ENCODE data around the gene ELL2. TPM values are rescaled to one million over a fixed set of nuclear protein-coding genes. Genes with fewer than 3 reads are reported as not detected.

Gene ELL2
- total RNA-seq, 1 donor from 2014 or later = 14.2 TPM

DNA sequence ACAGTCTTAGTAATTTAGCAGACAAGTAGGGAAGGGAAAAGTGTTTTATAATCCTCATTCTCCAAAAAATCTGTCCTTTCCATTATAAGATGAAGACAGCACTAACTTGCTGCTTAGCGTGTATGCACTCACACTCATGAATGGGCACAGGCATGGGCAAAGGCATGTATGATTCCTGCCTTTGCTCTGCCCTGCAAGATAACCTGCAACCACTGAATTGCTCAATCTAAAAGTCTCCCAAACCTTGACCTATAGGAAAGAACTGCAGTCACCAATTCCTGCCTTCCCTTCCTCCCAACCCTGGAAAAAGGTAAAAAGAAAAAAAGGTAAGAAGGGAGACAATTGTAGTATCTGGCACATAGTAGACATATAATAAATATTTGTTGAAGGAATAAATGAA, 40.8 kb downstream of the ELL2 start:
- TF ChIP-seq EZH2phosphoT487 (IDR thresholded peaks at IDR 0.05) = no peak
- TF ChIP-seq EZH2 (IDR thresholded peaks at IDR 0.05) = no peak
- TF ChIP-seq CTCF (IDR thresholded peaks at IDR 0.05) = no peak
- H3F3A ChIP-seq (ENCODE audit: low read depth) = no peaks in the 10 kb centered on the region
- H2AFZ ChIP-seq (replicated peaks) = no peak overlapping the region
- H3K4me2 ChIP-seq = no peak overlapping the region
- Mint-ChIP-seq H3K4me3 (no peak overlapping the region), H3K4me1 (peaks cover 32% of the 10 kb centered on the region), H3K9me3 (no peaks in the 10 kb centered on the region), H3K27me3 (ENCODE audit: insufficient read depth, low read depth) (peaks cover 6% of the 10 kb centered on the region), H3K27ac (no peak overlapping the region), H3K36me3 (peaks cover 2% of the 10 kb centered on the region)
- no peaks in the 10 kb centered on the region for H3K79me2 ChIP-seq (ENCODE audit: low read depth)
- H3K36me3 ChIP-seq = no peaks in the 10 kb centered on the region
- H4K20me1 ChIP-seq (ENCODE audit: low read depth) = no peaks in the 10 kb centered on the region
- no peak for DNase-seq (ENCODE audit: low spot score)
- H3K27me3 ChIP-seq = no peaks in the 10 kb centered on the region
- H3K9me3 ChIP-seq (ENCODE audit: low read depth) = no peaks in the 10 kb centered on the region
- H3K9ac ChIP-seq = no peak overlapping the region
- H3K27ac ChIP-seq = no peak overlapping the region
- no peak overlapping the region for H3K4me3 ChIP-seq
- H3K4me1 ChIP-seq = peaks cover 29% of the 10 kb centered on the region

GRCh38 chr5:95919658-95920057, 42.0 kb downstream of the ELL2 start:
- no peaks in the 10 kb centered on the region for H4K20me1 ChIP-seq (ENCODE audit: low read depth)
- Mint-ChIP-seq H3K4me3 (no peak overlapping the region), H3K27ac (no peak overlapping the region)

DNA sequence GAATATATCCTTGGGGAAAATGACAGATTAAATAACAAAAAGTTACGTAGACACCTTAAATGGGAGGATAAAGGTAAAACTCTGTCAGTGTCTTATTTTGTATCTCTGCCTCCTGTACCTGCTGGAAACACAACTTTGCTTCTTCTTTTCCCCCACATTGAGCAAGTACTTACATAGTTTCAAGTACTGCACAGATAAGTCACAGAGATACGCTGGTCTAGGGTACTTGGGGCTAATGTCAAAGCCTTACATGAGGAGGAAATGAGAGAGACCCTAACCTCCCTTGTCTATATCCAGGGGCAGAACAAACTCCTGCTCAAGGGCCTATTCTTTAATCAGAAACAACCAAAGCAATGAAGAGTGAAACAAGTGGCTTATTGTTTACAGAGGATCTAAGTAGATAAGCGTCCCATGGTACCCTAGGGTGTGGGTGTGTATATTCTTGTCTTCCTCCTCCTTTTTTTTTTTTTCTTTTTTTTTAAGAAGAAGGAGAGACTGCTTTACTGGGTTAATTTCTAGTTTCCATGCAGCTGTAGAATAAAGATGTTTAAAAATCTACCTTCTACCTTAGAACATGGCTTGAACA, 43.1 kb downstream of the ELL2 start:
- no peaks in the 10 kb centered on the region for H3K79me2 ChIP-seq (ENCODE audit: low read depth)
- Mint-ChIP-seq H3K27me3 (ENCODE audit: insufficient read depth, low read depth) (peaks cover 6% of the 10 kb centered on the region), H3K36me3 (peaks cover 2% of the 10 kb centered on the region), H3K4me3 (no peak overlapping the region), H3K27ac (peak overlapping the region; percentile 87), H3K9me3 (no peaks in the 10 kb centered on the region), H3K4me1 (peaks cover 30% of the 10 kb centered on the region)
- H3K4me3 ChIP-seq = no peak overlapping the region
- H3K4me1 ChIP-seq = peaks cover 29% of the 10 kb centered on the region
- no peaks in the 10 kb centered on the region for H3K9me3 ChIP-seq (ENCODE audit: low read depth)
- no peak overlapping the region for H3K9ac ChIP-seq
- TF ChIP-seq CTCF (IDR thresholded peaks at IDR 0.05) = no peak
- TF ChIP-seq EZH2 (IDR thresholded peaks at IDR 0.05) = no peak
- TF ChIP-seq EZH2phosphoT487 (IDR thresholded peaks at IDR 0.05) = no peak
- H3K36me3 ChIP-seq = no peaks in the 10 kb centered on the region
- H3K4me2 ChIP-seq = no peak overlapping the region
- H3K27ac ChIP-seq = no peak overlapping the region
- no peak overlapping the region for H2AFZ ChIP-seq (replicated peaks)
- no peaks in the 10 kb centered on the region for H3F3A ChIP-seq (ENCODE audit: low read depth)
- H4K20me1 ChIP-seq (ENCODE audit: low read depth) = no peaks in the 10 kb centered on the region
- DNase-seq (ENCODE audit: low spot score) = peak; percentile 7
- no peaks in the 10 kb centered on the region for H3K27me3 ChIP-seq

More at GRCh38 chr5:95919658-95920057, 42.0 kb downstream of the ELL2 start:
- Mint-ChIP-seq H3K9me3 (no peaks in the 10 kb centered on the region), H3K36me3 (peaks cover 2% of the 10 kb centered on the region), H3K4me1 (peaks cover 33% of the 10 kb centered on the region), H3K27me3 (ENCODE audit: insufficient read depth, low read depth) (peaks cover 6% of the 10 kb centered on the region)
- no peak for DNase-seq (ENCODE audit: low spot score)
- H3K27me3 ChIP-seq = no peaks in the 10 kb centered on the region
- no peaks in the 10 kb centered on the region for H3K36me3 ChIP-seq
- H2AFZ ChIP-seq (replicated peaks) = no peak overlapping the region
- H3K79me2 ChIP-seq (ENCODE audit: low read depth) = no peaks in the 10 kb centered on the region
- H3K4me2 ChIP-seq = no peak overlapping the region
- H3K27ac ChIP-seq = no peak overlapping the region
- H3F3A ChIP-seq (ENCODE audit: low read depth) = no peaks in the 10 kb centered on the region
- peaks cover 29% of the 10 kb centered on the region for H3K4me1 ChIP-seq
- H3K9ac ChIP-seq = no peak overlapping the region
- no peaks in the 10 kb centered on the region for H3K9me3 ChIP-seq (ENCODE audit: low read depth)
- no peak for TF ChIP-seq EZH2 (IDR thresholded peaks at IDR 0.05)
- no peak for TF ChIP-seq EZH2phosphoT487 (IDR thresholded peaks at IDR 0.05)
- no peak overlapping the region for H3K4me3 ChIP-seq

DNA sequence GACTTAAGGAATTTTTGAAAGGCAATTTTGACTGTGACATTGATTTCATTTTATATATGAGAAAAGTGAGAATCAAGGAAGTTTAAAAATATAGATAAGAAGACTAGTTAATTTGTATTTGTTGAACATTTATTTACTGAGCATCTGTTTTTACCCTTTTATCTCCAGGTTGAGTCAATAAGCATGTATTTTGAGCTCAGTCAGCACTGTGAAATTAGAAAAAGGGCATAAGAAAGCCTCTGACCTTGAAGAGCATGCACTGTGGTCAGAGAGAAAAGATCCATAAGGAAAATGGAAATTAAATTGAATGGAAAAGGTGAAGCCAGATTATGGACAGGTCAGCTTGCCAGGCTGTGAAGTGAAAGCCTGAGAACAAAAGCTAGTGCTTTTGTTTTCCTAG, 44.4 kb downstream of the ELL2 start:
- H3K9me3 ChIP-seq (ENCODE audit: low read depth) = no peaks in the 10 kb centered on the region
- H3K36me3 ChIP-seq = no peaks in the 10 kb centered on the region
- peaks cover 8% of the 10 kb centered on the region for H3F3A ChIP-seq (ENCODE audit: low read depth)
- TF ChIP-seq CTCF (IDR thresholded peaks at IDR 0.05) (no peak), EZH2 (IDR thresholded peaks at IDR 0.05) (no peak), EZH2phosphoT487 (IDR thresholded peaks at IDR 0.05) (no peak)
- H4K20me1 ChIP-seq (ENCODE audit: low read depth) = no peaks in the 10 kb centered on the region
- peaks cover 2% of the 10 kb centered on the region for H3K27me3 Mint-ChIP-seq (ENCODE audit: insufficient read depth, low read depth)
- no peak overlapping the region for H3K9ac ChIP-seq
- no peaks in the 10 kb centered on the region for H3K36me3 Mint-ChIP-seq
- H3K4me3 ChIP-seq = no peak overlapping the region
- peaks cover 35% of the 10 kb centered on the region for H3K4me1 Mint-ChIP-seq
- H2AFZ ChIP-seq (replicated peaks) = no peak overlapping the region
- H3K4me3 Mint-ChIP-seq = no peak overlapping the region
- H3K4me1 ChIP-seq = peaks cover 37% of the 10 kb centered on the region
- no peak overlapping the region for H3K27ac Mint-ChIP-seq
- no peaks in the 10 kb centered on the region for H3K27me3 ChIP-seq
- H3K27ac ChIP-seq = no peak overlapping the region
- no peaks in the 10 kb centered on the region for H3K79me2 ChIP-seq (ENCODE audit: low read depth)
- DNase-seq (ENCODE audit: low spot score) = no peak
- H3K4me2 ChIP-seq = no peak overlapping the region
- H3K9me3 Mint-ChIP-seq = no peaks in the 10 kb centered on the region

Measured in neural progenitor cell (in vitro differentiated cells).